RWPE1 (cell line): ENCODE measurements around the gene RHBDD3.

ENCODE experiments used
- CTCF ChIA-PET: fragments of 350-600 bp; sonication (Branson Sonifier 250); formaldehyde crosslinking; extraction: SDS; loops from one replicate; lab custom pipeline; 2021; lab: Yijun Ruan, JAX
- POLR2A ChIA-PET: fragments of 400-600 bp; formaldehyde crosslinking; extraction: SDS; loops from one replicate; lab custom pipeline; 2020; ENCODE audit warnings: antibody characterized with exemption; ENCODE audit not compliant: low non-redundant PET; lab: Yijun Ruan, JAX
- DNase-seq: peaks from one replicate; pipeline ENCODE4 v3.0.0; 2012; ENCODE audit warnings: low spot score
- H3K27ac ChIP-seq: fragments of 450-650 bp; 2 replicates; pipeline ENCODE4 v1.5.1; 2017
- CTCF ChIP-seq: fragments of 450-650 bp; conservative IDR thresholded peaks from 2 replicates; pipeline ENCODE4 v1.5.1; 2017; ENCODE audit warnings: low read depth, mild to moderate bottlenecking

The RHBDD3 gene

GRCh38 chr22:29267858-29268510 lies at the start of gene RHBDD3, which contains the start of gene EWSR1:
TSS of gene RHBDD3 (minus strand) at chr22:29267981. CDS start at chr22:29265626, 2,355 bp downstream.
TSS of gene EWSR1 (plus strand) at chr22:29268268. CDS start at chr22:29268337, 69 bp downstream.
- ChIA-PET CTCF (no interaction called here), POLR2A (no interaction called here)
- H3K27ac ChIP-seq: peak within 1 kb of the TSS; percentile 91
- TF ChIP-seq CTCF: no peak
- peak; percentile 92 for DNase-seq

- CTCF ChIA-PET: no interaction called here
- DNase-seq: no peak
- H3K27ac ChIP-seq: no peak overlapping the region
- POLR2A ChIA-PET: no interaction called here
- TF ChIP-seq CTCF: no peak
Observed at GRCh38 chr22:29316141-29316828, 48.5 kb upstream of the RHBDD3 start.

GRCh38 chr22:29315286-29316140 lies 47.7 kb upstream of the RHBDD3 start, which contains the start of gene RASL10A:
TSS of gene RASL10A (minus strand) at chr22:29315697. CDS start at chr22:29315246, 451 bp downstream.
- ChIA-PET CTCF (no interaction called here), POLR2A (no interaction called here)
- no peak within 1 kb of the TSS for H3K27ac ChIP-seq
- DNase-seq: no peak
- no peak for TF ChIP-seq CTCF

- DNase-seq: no peak
- CTCF ChIA-PET: interaction anchor here (0.7 kb wide), 1 partner anchor 45 kb away, joined by 7 read pairs; no protein-coding TSS in a partner anchor
- no peak overlapping the region for H3K27ac ChIP-seq
- TF ChIP-seq CTCF: no peak
- POLR2A ChIA-PET: no interaction called here
Observed at GRCh38 chr22:29314537-29315285, 46.9 kb upstream of the RHBDD3 start.

- no peak overlapping the region for H3K27ac ChIP-seq
- DNase-seq: no peak
- ChIA-PET CTCF (interaction anchor here (0.7 kb wide), 1 partner anchor 46 kb away, joined by 7 read pairs; no protein-coding TSS in a partner anchor), POLR2A (no interaction called here)
- no peak for TF ChIP-seq CTCF
Observed at GRCh38 chr22:29313576-29314466, 46.0 kb upstream of the RHBDD3 start.
